ENCODE results near the gene CFAP90.

DNA sequence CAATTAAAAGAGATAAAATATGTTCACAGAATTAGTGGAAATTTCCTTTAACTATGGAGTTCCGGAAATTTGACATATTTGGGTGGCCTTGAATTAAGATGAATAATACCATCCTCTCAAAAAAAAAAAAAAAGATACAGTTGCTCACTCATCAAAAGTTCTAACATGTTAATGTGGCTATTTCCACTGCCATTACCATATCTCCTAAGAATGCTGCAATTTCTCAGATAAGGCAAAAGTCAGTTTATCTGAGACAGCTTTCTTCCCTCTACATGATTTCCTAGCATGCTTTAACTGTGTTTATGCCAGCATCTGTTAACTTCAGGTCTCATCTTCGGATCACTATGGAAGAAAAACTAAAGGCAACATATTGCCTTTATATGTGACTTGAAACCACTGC lies 15.3 kb upstream of the CFAP90 start:
- TF ChIP-seq, protein P1, sequence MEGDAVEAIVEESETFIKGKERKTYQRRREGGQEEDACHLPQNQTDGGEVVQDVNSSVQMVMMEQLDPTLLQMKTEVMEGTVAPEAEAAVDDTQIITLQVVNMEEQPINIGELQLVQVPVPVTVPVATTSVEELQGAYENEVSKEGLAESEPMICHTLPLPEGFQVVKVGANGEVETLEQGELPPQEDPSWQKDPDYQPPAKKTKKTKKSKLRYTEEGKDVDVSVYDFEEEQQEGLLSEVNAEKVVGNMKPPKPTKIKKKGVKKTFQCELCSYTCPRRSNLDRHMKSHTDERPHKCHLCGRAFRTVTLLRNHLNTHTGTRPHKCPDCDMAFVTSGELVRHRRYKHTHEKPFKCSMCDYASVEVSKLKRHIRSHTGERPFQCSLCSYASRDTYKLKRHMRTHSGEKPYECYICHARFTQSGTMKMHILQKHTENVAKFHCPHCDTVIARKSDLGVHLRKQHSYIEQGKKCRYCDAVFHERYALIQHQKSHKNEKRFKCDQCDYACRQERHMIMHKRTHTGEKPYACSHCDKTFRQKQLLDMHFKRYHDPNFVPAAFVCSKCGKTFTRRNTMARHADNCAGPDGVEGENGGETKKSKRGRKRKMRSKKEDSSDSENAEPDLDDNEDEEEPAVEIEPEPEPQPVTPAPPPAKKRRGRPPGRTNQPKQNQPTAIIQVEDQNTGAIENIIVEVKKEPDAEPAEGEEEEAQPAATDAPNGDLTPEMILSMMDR (conservative IDR thresholded peaks at IDR 0.05 in 1 of 2, IDR thresholded peaks at IDR 0.05 in 1 of 2; ENCODE audit: extremely low read depth in 1 of 2, insufficient read depth in 1 of 2, low read depth in 1 of 2, low read length in 2 of 2), result no peak
- TF ChIP-seq EZH2 (IDR thresholded peaks at IDR 0.05; ENCODE audit: borderline replicate concordance, low read length), result no peak

Measured in mammary epithelial cell (primary cell).